PC-9 (cell line): ENCODE results near the gene CDNF.

Experiments
- CTCF ChIP-seq: fragments of 200-600 bp; sonication (generic); conservative IDR thresholded peaks from 2 replicates; pipeline ENCODE4 v1.6.1; 2017; ENCODE audit warnings: mixed run types, antibody characterized with exemption, mild to moderate bottlenecking, moderate library complexity
- EZH2 ChIP-seq: fragments of 200-600 bp; sonication (generic); IDR thresholded peaks from 2 replicates; pipeline ENCODE4 v1.8.0; 2017; ENCODE audit warnings: antibody characterized with exemption, low read depth

- TF ChIP-seq CTCF = no peak
- TF ChIP-seq EZH2 = no peak
Measured at GRCh38 chr10:14837757-14838581, at the start of gene CDNF, which contains the start of the genes HSPA14 and MSANTD7.
